Mesendoderm (in vitro differentiated cells): ENCODE measurements around the gene SLC24A5.

Source experiments
- DNase-seq: peaks from one replicate; pipeline ENCODE4 v3.0.0; 2013
- H2AK5ac ChIP-seq: 2 replicates; pipeline ENCODE4 v1.6.1; 2013; ENCODE audit warnings: low read length, inconsistent platforms
- H2BK120ac ChIP-seq: 2 replicates; pipeline ENCODE4 v1.6.1; 2013; ENCODE audit warnings: low read depth, mild to moderate bottlenecking, low read length, moderate library complexity, mixed read lengths
- H2BK15ac ChIP-seq: replicated peaks from 2 replicates; pipeline ENCODE4 v1.6.1; 2013; ENCODE audit warnings: low read depth, mild to moderate bottlenecking, moderate library complexity
- H2BK5ac ChIP-seq: 2 replicates; pipeline ENCODE4 v1.6.1; 2013; ENCODE audit warnings: low read length, inconsistent platforms
- H3K18ac ChIP-seq: 2 replicates; pipeline ENCODE4 v1.6.1; 2013; ENCODE audit warnings: mild to moderate bottlenecking, low read length, mixed read lengths
- H3K23ac ChIP-seq: one replicate; pipeline ENCODE4 v1.6.1; 2013; ENCODE audit warnings: low read length
- H3K27ac ChIP-seq: 2 replicates; pipeline ENCODE4 v1.5.1; 2013; ENCODE audit warnings: low read depth, mild to moderate bottlenecking, inconsistent platforms, low read length, moderate library complexity
- H3K27me3 ChIP-seq: 2 replicates; pipeline ENCODE4 v1.6.1; 2013; ENCODE audit warnings: low read length, control low read depth, mild to moderate bottlenecking, inconsistent platforms; ENCODE audit not compliant: insufficient read depth, poor library complexity
- H3K36me3 ChIP-seq: 2 replicates; pipeline ENCODE4 v1.6.1; 2013; ENCODE audit warnings: low read length, inconsistent platforms; ENCODE audit not compliant: control insufficient read depth, insufficient read depth
- H3K4ac ChIP-seq: one replicate; pipeline ENCODE4 v1.6.1; 2013; ENCODE audit warnings: low read depth, mild to moderate bottlenecking, low read length, moderate library complexity
- H3K4me1 ChIP-seq: 2 replicates; pipeline ENCODE4 v1.6.1; 2013; ENCODE audit warnings: low read depth, low read length, inconsistent platforms; ENCODE audit not compliant: control insufficient read depth
- H3K4me2 ChIP-seq: 2 replicates; pipeline ENCODE4 v1.6.1; 2013; ENCODE audit warnings: low read length
- H3K4me3 ChIP-seq: 2 replicates; pipeline ENCODE4 v1.5.1; 2013; ENCODE audit warnings: mild to moderate bottlenecking, low read length
- H3K56ac ChIP-seq: one replicate; pipeline ENCODE4 v1.6.1; 2013; ENCODE audit warnings: low read length
- H3K79me1 ChIP-seq: 2 replicates; pipeline ENCODE4 v1.6.1; 2013; ENCODE audit warnings: low read length, inconsistent platforms
- H3K79me2 ChIP-seq: 2 replicates; pipeline ENCODE4 v1.6.1; 2013; ENCODE audit warnings: mild to moderate bottlenecking, low read length; ENCODE audit not compliant: control insufficient read depth, insufficient read depth
- H3K9ac ChIP-seq: 2 replicates; pipeline ENCODE4 v1.6.1; 2013; ENCODE audit warnings: low read length, inconsistent platforms
- H4K5ac ChIP-seq: one replicate; pipeline ENCODE4 v1.6.1; 2013; ENCODE audit warnings: low read length
- H4K8ac ChIP-seq: one replicate; pipeline ENCODE4 v1.6.1; 2013; ENCODE audit warnings: low read depth, mild to moderate bottlenecking, control low read depth, low read length, moderate library complexity
- WGBS: extraction: QIAGEN DNeasy Blood & Tissue Kit; methylation state at CpG from one replicate; pipeline ENCODE4 v1.1.7; 2013; ENCODE audit warnings: low lambda C conversion rate, missing lambda C conversion rate; ENCODE audit not compliant: insufficient coverage; ENCODE audit errors: extremely low coverage; 5-methylcytosine and 5-hydroxymethylcytosine counted together

The SLC24A5 gene

GRCh38 chr15:48168616-48169015 is 47.8 kb downstream of the SLC24A5 start:
- Histone ChIP-seq H2AK5ac (no peak overlapping the region), H3K4me2 (no peak overlapping the region), H3K9ac (no peak overlapping the region), H2BK120ac (no peak overlapping the region), H3K79me1 (no peaks in the 10 kb centered on the region), H3K4me3 (no peak overlapping the region), H3K4me1 (no peaks in the 10 kb centered on the region), H3K56ac (no peak overlapping the region), H3K27ac (no peak overlapping the region), H3K36me3 (no peaks in the 10 kb centered on the region), H3K23ac (no peak overlapping the region), H3K18ac (no peak overlapping the region), H3K27me3 (no peaks in the 10 kb centered on the region), H3K4ac (no peak overlapping the region), H2BK15ac (no peak overlapping the region), H4K5ac (no peak overlapping the region), H2BK5ac (no peak overlapping the region), H3K79me2 (peaks cover 5% of the 10 kb centered on the region), H4K8ac (no peak overlapping the region)
- DNase-seq: no peak
- no CpG with 5 or more reads among the region's 3 CpGs for WGBS

GRCh38 chr15:48170981-48171380 is 50.2 kb downstream of the SLC24A5 start:
- Histone ChIP-seq H3K9ac (no peak overlapping the region), H3K36me3 (no peaks in the 10 kb centered on the region), H3K4me2 (no peak overlapping the region), H2BK5ac (no peak overlapping the region), H2BK120ac (no peak overlapping the region), H3K4ac (no peak overlapping the region), H4K8ac (peak overlapping the region; percentile 13), H3K18ac (no peak overlapping the region), H2AK5ac (no peak overlapping the region), H3K56ac (no peak overlapping the region), H3K23ac (no peak overlapping the region), H3K27me3 (no peaks in the 10 kb centered on the region), H2BK15ac (no peak overlapping the region), H3K4me3 (no peak overlapping the region), H3K79me2 (peaks cover 11% of the 10 kb centered on the region), H3K27ac (no peak overlapping the region), H4K5ac (no peak overlapping the region), H3K79me1 (no peaks in the 10 kb centered on the region), H3K4me1 (no peaks in the 10 kb centered on the region)
- no peak for DNase-seq
- no CpG with 5 or more reads among the region's 1 CpG for WGBS

GRCh38 chr15:48175126-48175525 is 54.3 kb downstream of the SLC24A5 start:
- Histone ChIP-seq H4K8ac (no peak overlapping the region), H3K27ac (no peak overlapping the region), H3K79me2 (peaks cover 16% of the 10 kb centered on the region), H4K5ac (no peak overlapping the region), H3K36me3 (no peaks in the 10 kb centered on the region), H2BK15ac (no peak overlapping the region), H3K4ac (no peak overlapping the region), H3K79me1 (no peaks in the 10 kb centered on the region), H3K9ac (no peak overlapping the region), H2BK120ac (no peak overlapping the region), H2AK5ac (no peak overlapping the region), H3K27me3 (no peaks in the 10 kb centered on the region), H3K4me3 (no peak overlapping the region), H3K4me2 (no peak overlapping the region), H3K23ac (no peak overlapping the region), H3K56ac (no peak overlapping the region), H3K18ac (no peak overlapping the region), H2BK5ac (no peak overlapping the region), H3K4me1 (no peaks in the 10 kb centered on the region)
- WGBS: no CpG with 5 or more reads among the region's 3 CpGs
- no peak for DNase-seq

- H3K36me3 ChIP-seq: no peaks in the 10 kb centered on the region
- no peak overlapping the region for H3K4ac ChIP-seq
- H3K27ac ChIP-seq: no peak overlapping the region
- no peak overlapping the region for H2BK15ac ChIP-seq
- no peak overlapping the region for H2AK5ac ChIP-seq
- H3K79me1 ChIP-seq: no peaks in the 10 kb centered on the region
- no CpG with 5 or more reads among the region's 4 CpGs for WGBS
- H2BK5ac ChIP-seq: no peak overlapping the region
- H3K56ac ChIP-seq: no peak overlapping the region
- H3K9ac ChIP-seq: no peak overlapping the region
- H3K27me3 ChIP-seq: no peaks in the 10 kb centered on the region
- H2BK120ac ChIP-seq: no peak overlapping the region
- no peak overlapping the region for H3K18ac ChIP-seq
- no peak for DNase-seq
- H3K4me3 ChIP-seq: no peak overlapping the region
- no peaks in the 10 kb centered on the region for H3K4me1 ChIP-seq
- peaks cover 16% of the 10 kb centered on the region for H3K79me2 ChIP-seq
- no peak overlapping the region for H3K4me2 ChIP-seq
- no peak overlapping the region for H4K5ac ChIP-seq
- no peak overlapping the region for H4K8ac ChIP-seq
- no peak overlapping the region for H3K23ac ChIP-seq
These were observed 55.3 kb downstream of the SLC24A5 start for GRCh38 chr15:48176112-48176511.

- no peak overlapping the region for H3K18ac ChIP-seq
- no peak overlapping the region for H3K4me2 ChIP-seq
- no CpG with 5 or more reads among the region's 2 CpGs for WGBS
These were observed 56.2 kb downstream of the SLC24A5 start for GRCh38 chr15:48176957-48177356.

GRCh38 chr15:48177383-48177765 is 56.6 kb downstream of the SLC24A5 start:
- H4K5ac ChIP-seq: no peak overlapping the region
- no peak overlapping the region for H2BK5ac ChIP-seq
- peak overlapping the region; percentile 92 for H3K56ac ChIP-seq
- H3K4ac ChIP-seq: peak overlapping the region; percentile 48
- H2BK120ac ChIP-seq: peak overlapping the region; percentile 40
- H3K36me3 ChIP-seq: no peaks in the 10 kb centered on the region
- no peaks in the 10 kb centered on the region for H3K79me1 ChIP-seq
- H2AK5ac ChIP-seq: no peak overlapping the region
- no peaks in the 10 kb centered on the region for H3K4me1 ChIP-seq
- H4K8ac ChIP-seq: no peak overlapping the region
- WGBS: no CpG with 5 or more reads among the region's 10 CpGs
- H3K9ac ChIP-seq: peak overlapping the region; percentile 67
- no peak overlapping the region for H3K27ac ChIP-seq
- peak overlapping the region; percentile 13 for H3K18ac ChIP-seq
- no peaks in the 10 kb centered on the region for H3K27me3 ChIP-seq
- H3K79me2 ChIP-seq: peaks cover 16% of the 10 kb centered on the region
- no peak overlapping the region for H3K23ac ChIP-seq
- H2BK15ac ChIP-seq: no peak overlapping the region
- peak; percentile 55 for DNase-seq
- peak overlapping the region; percentile 43 for H3K4me2 ChIP-seq
- H3K4me3 ChIP-seq: peak overlapping the region; percentile 61

More at GRCh38 chr15:48176957-48177356, 56.2 kb downstream of the SLC24A5 start:
- Histone ChIP-seq H3K79me2 (peaks cover 16% of the 10 kb centered on the region), H3K9ac (no peak overlapping the region), H3K4me3 (no peak overlapping the region), H3K56ac (no peak overlapping the region), H2AK5ac (no peak overlapping the region), H3K23ac (no peak overlapping the region), H2BK15ac (no peak overlapping the region), H3K27me3 (no peaks in the 10 kb centered on the region), H2BK120ac (no peak overlapping the region), H4K5ac (no peak overlapping the region), H4K8ac (no peak overlapping the region), H3K4ac (no peak overlapping the region), H2BK5ac (no peak overlapping the region), H3K36me3 (no peaks in the 10 kb centered on the region), H3K4me1 (no peaks in the 10 kb centered on the region), H3K79me1 (no peaks in the 10 kb centered on the region), H3K27ac (no peak overlapping the region)
- DNase-seq: no peak
